Measurements from ENCODE around the gene CNTN5.

CNTN5 gene

GRCh38 chr11:99585606-99586005 is 564.9 kb downstream of the CNTN5 start:
- TF ChIP-seq CREB1 (IDR thresholded peaks at IDR 0.05; ENCODE audit: low read depth) = no peak
- TF ChIP-seq YY1 (IDR thresholded peaks at IDR 0.05; ENCODE audit: low read depth) = no peak
- no peak for TF ChIP-seq EGR1 (IDR thresholded peaks at IDR 0.05)
- no peak for TF ChIP-seq EP300 (IDR thresholded peaks at IDR 0.05; ENCODE audit: borderline replicate concordance)
- TF ChIP-seq NFIC (IDR thresholded peaks at IDR 0.05) = no peak

- TF ChIP-seq, protein P1, sequence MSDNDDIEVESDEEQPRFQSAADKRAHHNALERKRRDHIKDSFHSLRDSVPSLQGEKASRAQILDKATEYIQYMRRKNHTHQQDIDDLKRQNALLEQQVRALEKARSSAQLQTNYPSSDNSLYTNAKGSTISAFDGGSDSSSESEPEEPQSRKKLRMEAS (IDR thresholded peaks at IDR 0.05) = no peak
- TF ChIP-seq ZBTB7A (IDR thresholded peaks at IDR 0.05; ENCODE audit: low read depth) = no peak
- no peak for TF ChIP-seq FOXM1 (IDR thresholded peaks at IDR 0.05; ENCODE audit: borderline replicate concordance, low read depth)
- TF ChIP-seq CREB1 (IDR thresholded peaks at IDR 0.05; ENCODE audit: low read depth) = no peak
- TF ChIP-seq, protein P2, sequence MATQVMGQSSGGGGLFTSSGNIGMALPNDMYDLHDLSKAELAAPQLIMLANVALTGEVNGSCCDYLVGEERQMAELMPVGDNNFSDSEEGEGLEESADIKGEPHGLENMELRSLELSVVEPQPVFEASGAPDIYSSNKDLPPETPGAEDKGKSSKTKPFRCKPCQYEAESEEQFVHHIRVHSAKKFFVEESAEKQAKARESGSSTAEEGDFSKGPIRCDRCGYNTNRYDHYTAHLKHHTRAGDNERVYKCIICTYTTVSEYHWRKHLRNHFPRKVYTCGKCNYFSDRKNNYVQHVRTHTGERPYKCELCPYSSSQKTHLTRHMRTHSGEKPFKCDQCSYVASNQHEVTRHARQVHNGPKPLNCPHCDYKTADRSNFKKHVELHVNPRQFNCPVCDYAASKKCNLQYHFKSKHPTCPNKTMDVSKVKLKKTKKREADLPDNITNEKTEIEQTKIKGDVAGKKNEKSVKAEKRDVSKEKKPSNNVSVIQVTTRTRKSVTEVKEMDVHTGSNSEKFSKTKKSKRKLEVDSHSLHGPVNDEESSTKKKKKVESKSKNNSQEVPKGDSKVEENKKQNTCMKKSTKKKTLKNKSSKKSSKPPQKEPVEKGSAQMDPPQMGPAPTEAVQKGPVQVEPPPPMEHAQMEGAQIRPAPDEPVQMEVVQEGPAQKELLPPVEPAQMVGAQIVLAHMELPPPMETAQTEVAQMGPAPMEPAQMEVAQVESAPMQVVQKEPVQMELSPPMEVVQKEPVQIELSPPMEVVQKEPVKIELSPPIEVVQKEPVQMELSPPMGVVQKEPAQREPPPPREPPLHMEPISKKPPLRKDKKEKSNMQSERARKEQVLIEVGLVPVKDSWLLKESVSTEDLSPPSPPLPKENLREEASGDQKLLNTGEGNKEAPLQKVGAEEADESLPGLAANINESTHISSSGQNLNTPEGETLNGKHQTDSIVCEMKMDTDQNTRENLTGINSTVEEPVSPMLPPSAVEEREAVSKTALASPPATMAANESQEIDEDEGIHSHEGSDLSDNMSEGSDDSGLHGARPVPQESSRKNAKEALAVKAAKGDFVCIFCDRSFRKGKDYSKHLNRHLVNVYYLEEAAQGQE (IDR thresholded peaks at IDR 0.05; ENCODE audit: low read depth) = no peak
- TF ChIP-seq EP300 (IDR thresholded peaks at IDR 0.05; ENCODE audit: borderline replicate concordance) = no peak
These were observed 569.0 kb downstream of the CNTN5 start for GRCh38 chr11:99589771-99590170.

DNA sequence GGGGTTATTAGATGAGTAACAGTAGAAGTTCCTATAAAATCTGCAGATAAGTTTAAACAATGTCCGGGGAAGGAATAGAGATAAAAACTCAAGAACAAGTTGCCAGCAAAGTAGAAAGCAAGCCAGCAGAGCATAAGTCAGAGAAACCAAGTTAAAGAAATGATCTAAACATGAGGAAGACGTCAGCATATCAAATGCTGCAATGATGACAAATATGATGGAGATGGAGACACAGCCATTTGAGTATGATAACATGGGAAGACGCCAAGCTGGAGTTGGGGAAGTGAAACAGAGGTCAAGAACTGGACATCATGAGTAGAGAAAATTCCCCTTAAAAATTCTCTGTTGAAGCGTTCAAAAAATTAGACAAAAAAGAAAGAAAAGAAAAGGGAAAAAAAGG is 571.5 kb downstream of the CNTN5 start:
- TF ChIP-seq TCF12 (IDR thresholded peaks at IDR 0.05; ENCODE audit: low read depth) (no peak), YY1 (IDR thresholded peaks at IDR 0.05; ENCODE audit: low read depth) (no peak)

- TF ChIP-seq, protein P2 (IDR thresholded peaks at IDR 0.05; ENCODE audit: low read depth) = no peak
- TF ChIP-seq YY1 (IDR thresholded peaks at IDR 0.05; ENCODE audit: low read depth) = no peak
- no peak for TF ChIP-seq CEBPB (IDR thresholded peaks at IDR 0.05)
- TF ChIP-seq CREB1 (IDR thresholded peaks at IDR 0.05; ENCODE audit: low read depth) = no peak
- TF ChIP-seq FOXM1 (IDR thresholded peaks at IDR 0.05; ENCODE audit: borderline replicate concordance, low read depth) = no peak
- no peak for TF ChIP-seq TEAD4 (IDR thresholded peaks at IDR 0.05)
- TF ChIP-seq ZBTB7A (IDR thresholded peaks at IDR 0.05; ENCODE audit: low read depth) = no peak
- TF ChIP-seq TAF1 (IDR thresholded peaks at IDR 0.05; ENCODE audit: low read depth) = no peak
- TF ChIP-seq NFIC (IDR thresholded peaks at IDR 0.05) = no peak
- TF ChIP-seq EP300 (IDR thresholded peaks at IDR 0.05; ENCODE audit: borderline replicate concordance) = no peak
These were observed 572.4 kb downstream of the CNTN5 start for GRCh38 chr11:99593197-99593596.

DNA sequence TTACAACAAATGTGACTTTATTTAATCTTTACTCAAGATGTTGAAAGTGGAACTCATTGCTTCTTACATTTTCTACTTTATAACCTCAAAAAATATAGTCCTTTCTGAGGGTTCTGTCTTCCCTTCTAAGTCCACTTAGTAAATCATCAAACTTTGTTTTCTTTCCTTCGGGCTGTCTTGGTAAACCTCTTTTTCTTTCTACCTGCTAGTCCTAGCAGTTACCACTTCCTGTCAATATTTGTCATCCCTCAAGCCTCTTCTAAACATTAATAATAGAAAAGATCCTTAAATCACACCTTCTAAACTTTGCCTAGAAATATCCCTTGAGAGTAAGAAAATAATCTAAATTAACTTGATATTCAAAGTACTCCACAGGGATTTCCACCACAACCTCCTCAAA is 580.4 kb downstream of the CNTN5 start:
- TF ChIP-seq RAD21 (IDR thresholded peaks at IDR 0.05; ENCODE audit: low read depth) (no peak), EP300 (IDR thresholded peaks at IDR 0.05; ENCODE audit: borderline replicate concordance) (no peak), TCF12 (IDR thresholded peaks at IDR 0.05; ENCODE audit: low read depth) (no peak), TAF1 (IDR thresholded peaks at IDR 0.05; ENCODE audit: low read depth) (no peak), USF1 (IDR thresholded peaks at IDR 0.05) (no peak), TEAD4 (IDR thresholded peaks at IDR 0.05) (no peak), ZBTB7A (IDR thresholded peaks at IDR 0.05; ENCODE audit: low read depth) (no peak), CREB1 (IDR thresholded peaks at IDR 0.05; ENCODE audit: low read depth) (no peak), FOXM1 (IDR thresholded peaks at IDR 0.05; ENCODE audit: borderline replicate concordance, low read depth) (no peak), CEBPB (IDR thresholded peaks at IDR 0.05) (no peak), NFIC (IDR thresholded peaks at IDR 0.05) (no peak)
- TF ChIP-seq, protein P2 (IDR thresholded peaks at IDR 0.05; ENCODE audit: low read depth) = no peak

DNA sequence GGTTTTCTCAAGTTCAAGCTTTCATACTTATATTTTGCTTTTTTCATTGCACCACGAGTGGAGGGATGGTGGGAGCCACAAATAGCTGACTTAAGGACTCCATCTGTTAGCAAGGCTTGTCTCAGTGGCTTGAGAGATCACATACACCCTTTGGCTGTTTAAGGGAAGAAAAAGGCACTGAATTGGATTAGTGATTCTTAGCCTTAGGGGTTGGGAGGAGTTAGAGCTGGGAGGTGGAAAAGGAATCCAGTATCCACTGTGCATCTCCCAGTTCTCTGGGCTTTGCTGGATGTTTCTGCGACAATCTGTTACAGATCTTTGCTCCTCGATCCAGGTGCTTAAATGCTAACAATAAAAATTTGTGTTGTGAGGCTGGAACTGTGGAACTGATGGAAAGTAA is 593.6 kb downstream of the CNTN5 start:
- no peak for TF ChIP-seq NFIC (IDR thresholded peaks at IDR 0.05)
- no peak for TF ChIP-seq CEBPB (IDR thresholded peaks at IDR 0.05)
- TF ChIP-seq USF1 (IDR thresholded peaks at IDR 0.05) = no peak
- TF ChIP-seq TCF12 (IDR thresholded peaks at IDR 0.05; ENCODE audit: low read depth) = no peak
- TF ChIP-seq, protein P1 (IDR thresholded peaks at IDR 0.05) = no peak
- TF ChIP-seq, protein P2 (IDR thresholded peaks at IDR 0.05; ENCODE audit: low read depth) = no peak
- TF ChIP-seq TAF1 (IDR thresholded peaks at IDR 0.05; ENCODE audit: low read depth) = no peak

Data from Ishikawa (cell line).